DOHH2 (cell line): ENCODE data around the gene STXBP5L.

ENCODE experiments used
- H3F3A ChIP-seq: fragments of 200-600 bp; sonication (generic), shearing (Covaris generic); 2 replicates; pipeline ENCODE4 v1.6.0; 2016; ENCODE audit warnings: antibody characterized with exemption, mild to moderate bottlenecking; ENCODE audit not compliant: control insufficient read depth, insufficient read depth
- H3K27ac ChIP-seq: fragments of 200-600 bp; sonication (generic); 2 replicates; pipeline ENCODE4 v1.5.1; 2014; ENCODE audit warnings: low read depth, mild to moderate bottlenecking, low read length, moderate library complexity
- H3K27me3 ChIP-seq: fragments of 200-600 bp; sonication (generic); 2 replicates; pipeline ENCODE4 v1.6.1; 2014; ENCODE audit warnings: mild to moderate bottlenecking, low read length, mixed read lengths; ENCODE audit not compliant: control insufficient read depth
- H3K36me3 ChIP-seq: fragments of 200-600 bp; sonication (generic); 2 replicates; pipeline ENCODE4 v1.6.1; 2014; ENCODE audit warnings: mild to moderate bottlenecking, low read length, moderate library complexity, mixed read lengths; ENCODE audit not compliant: control insufficient read depth
- H3K4me1 ChIP-seq: fragments of 200-600 bp; sonication (generic); 2 replicates; pipeline ENCODE4 v1.6.1; 2014; ENCODE audit warnings: mild to moderate bottlenecking, low read length, mixed read lengths; ENCODE audit not compliant: control insufficient read depth
- H3K4me2 ChIP-seq: fragments of 200-600 bp; sonication (generic); 2 replicates; pipeline ENCODE4 v1.6.0; 2014; ENCODE audit warnings: mild to moderate bottlenecking, low read length, moderate library complexity
- H3K4me3 ChIP-seq: fragments of 200-600 bp; sonication (generic); 2 replicates; pipeline ENCODE4 v1.5.1; 2014; ENCODE audit warnings: mild to moderate bottlenecking, low read length, mixed read lengths
- H3K79me2 ChIP-seq: fragments of 200-600 bp; sonication (generic); 2 replicates; pipeline ENCODE4 v1.6.1; 2014; ENCODE audit warnings: mild to moderate bottlenecking, low read length, mixed read lengths; ENCODE audit not compliant: control insufficient read depth
- H3K9me2 ChIP-seq: fragments of 200-600 bp; sonication (generic); replicated peaks from 2 replicates; pipeline ENCODE4 v1.6.1; 2014; ENCODE audit warnings: mild to moderate bottlenecking, low read length, mixed read lengths; ENCODE audit not compliant: control insufficient read depth
- H3K9me3 ChIP-seq: fragments of 200-600 bp; sonication (generic); 2 replicates; pipeline ENCODE4 v1.6.1; 2014; ENCODE audit warnings: antibody characterized with exemption, low read length, mixed read lengths; ENCODE audit not compliant: control insufficient read depth, insufficient read depth
- H4K20me1 ChIP-seq: fragments of 200-600 bp; sonication (generic); 2 replicates; pipeline ENCODE4 v1.6.0; 2014; ENCODE audit warnings: low read depth, mild to moderate bottlenecking, antibody characterized with exemption, low read length, moderate library complexity; ENCODE audit not compliant: control insufficient read depth, insufficient read depth
- EZH2phosphoT487 ChIP-seq: fragments of 200-600 bp; sonication (generic); IDR thresholded peaks from 2 replicates; pipeline ENCODE4 v1.6.1; 2017; ENCODE audit warnings: borderline replicate concordance, mild to moderate bottlenecking, antibody characterized with exemption, low read length, moderate library complexity, mixed read lengths
- TF ChIP-seq, protein P1 (sequence below): fragments of 200-600 bp; sonication (generic); IDR thresholded peaks from one replicate; pipeline ENCODE4 v1.5.1; 2014; ENCODE audit warnings: antibody characterized with exemption, mild to moderate bottlenecking, low read depth, low read length; ENCODE audit not compliant: poor library complexity, severe bottlenecking

Gene STXBP5L

DNA sequence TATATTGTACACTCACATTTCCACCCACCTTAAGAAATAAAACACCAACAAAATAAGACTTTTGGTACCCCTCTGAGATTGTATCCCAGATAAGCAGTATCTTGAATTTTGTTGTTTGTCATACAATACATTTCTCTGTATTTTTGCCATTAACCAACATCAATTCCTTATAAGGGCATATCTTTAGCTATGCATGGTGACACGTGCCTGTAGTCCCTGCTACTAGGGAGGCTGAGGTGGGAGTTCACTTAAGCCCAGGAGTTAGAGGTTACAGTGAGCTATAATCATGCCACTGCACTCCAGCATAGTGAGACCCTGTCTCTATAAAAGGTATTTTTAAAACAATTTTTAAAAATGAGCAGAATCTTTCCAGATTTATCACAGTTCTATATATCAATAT is 32.5 kb upstream of the STXBP5L start:
- Histone ChIP-seq H3K27me3 (no peaks in the 10 kb centered on the region), H3K4me2 (no peak overlapping the region), H3K36me3 (no peaks in the 10 kb centered on the region), H3K9me3 (no peaks in the 10 kb centered on the region), H3K9me2 (no peaks in the 10 kb centered on the region), H3K79me2 (no peaks in the 10 kb centered on the region), H3K27ac (no peak overlapping the region), H3F3A (no peaks in the 10 kb centered on the region), H3K4me3 (no peak overlapping the region), H3K4me1 (no peaks in the 10 kb centered on the region), H4K20me1 (no peaks in the 10 kb centered on the region)
- TF ChIP-seq, protein P1, sequence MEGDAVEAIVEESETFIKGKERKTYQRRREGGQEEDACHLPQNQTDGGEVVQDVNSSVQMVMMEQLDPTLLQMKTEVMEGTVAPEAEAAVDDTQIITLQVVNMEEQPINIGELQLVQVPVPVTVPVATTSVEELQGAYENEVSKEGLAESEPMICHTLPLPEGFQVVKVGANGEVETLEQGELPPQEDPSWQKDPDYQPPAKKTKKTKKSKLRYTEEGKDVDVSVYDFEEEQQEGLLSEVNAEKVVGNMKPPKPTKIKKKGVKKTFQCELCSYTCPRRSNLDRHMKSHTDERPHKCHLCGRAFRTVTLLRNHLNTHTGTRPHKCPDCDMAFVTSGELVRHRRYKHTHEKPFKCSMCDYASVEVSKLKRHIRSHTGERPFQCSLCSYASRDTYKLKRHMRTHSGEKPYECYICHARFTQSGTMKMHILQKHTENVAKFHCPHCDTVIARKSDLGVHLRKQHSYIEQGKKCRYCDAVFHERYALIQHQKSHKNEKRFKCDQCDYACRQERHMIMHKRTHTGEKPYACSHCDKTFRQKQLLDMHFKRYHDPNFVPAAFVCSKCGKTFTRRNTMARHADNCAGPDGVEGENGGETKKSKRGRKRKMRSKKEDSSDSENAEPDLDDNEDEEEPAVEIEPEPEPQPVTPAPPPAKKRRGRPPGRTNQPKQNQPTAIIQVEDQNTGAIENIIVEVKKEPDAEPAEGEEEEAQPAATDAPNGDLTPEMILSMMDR: no peak
- TF ChIP-seq EZH2phosphoT487: no peak

DNA sequence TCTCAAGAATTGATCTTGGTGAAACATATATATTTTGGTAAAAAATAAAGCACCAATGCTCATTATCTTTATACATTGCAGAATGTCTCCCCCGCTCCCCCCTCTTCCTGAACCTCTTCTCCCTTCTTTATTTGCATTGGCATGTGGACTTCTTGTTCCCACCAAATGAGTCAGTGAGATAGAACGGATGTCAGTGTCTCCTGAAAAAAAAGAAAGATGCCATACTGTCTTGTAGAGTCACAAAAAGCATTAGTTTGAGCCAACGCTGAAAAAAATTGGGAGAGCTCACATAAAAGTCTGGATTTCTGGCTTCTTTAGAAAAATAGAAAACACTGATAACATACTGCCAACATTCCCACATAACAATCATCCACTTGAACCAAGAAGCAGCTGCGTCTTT is 32.0 kb upstream of the STXBP5L start:
- Histone ChIP-seq H3K4me3 (no peak overlapping the region), H3K79me2 (no peaks in the 10 kb centered on the region), H3F3A (no peaks in the 10 kb centered on the region), H3K9me3 (no peaks in the 10 kb centered on the region), H4K20me1 (no peaks in the 10 kb centered on the region), H3K4me1 (no peaks in the 10 kb centered on the region), H3K4me2 (no peak overlapping the region), H3K36me3 (no peaks in the 10 kb centered on the region), H3K27me3 (no peaks in the 10 kb centered on the region), H3K27ac (no peak overlapping the region), H3K9me2 (no peaks in the 10 kb centered on the region)
- no peak for TF ChIP-seq EZH2phosphoT487
- TF ChIP-seq, protein P1: no peak

DNA sequence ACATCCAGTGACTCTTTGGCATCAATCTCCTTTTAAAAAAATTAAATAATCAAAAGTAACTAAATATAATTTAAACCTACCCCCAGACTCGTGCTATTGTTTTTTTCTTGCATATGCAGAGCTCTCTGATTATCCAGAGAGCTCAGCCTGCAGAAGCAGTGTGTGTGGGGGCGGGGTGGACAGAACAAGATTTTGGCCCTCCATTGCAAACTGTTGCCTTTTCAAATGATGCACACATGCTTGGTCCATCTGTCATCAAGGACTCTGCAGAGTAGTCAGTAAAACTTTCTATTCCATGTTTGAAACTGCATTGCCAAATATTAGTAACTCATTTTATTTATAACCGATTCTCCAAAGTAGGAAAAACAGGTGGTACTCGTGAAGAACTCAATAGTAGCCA is 28.6 kb upstream of the STXBP5L start:
- Histone ChIP-seq H3K27me3 (no peaks in the 10 kb centered on the region), H3K36me3 (no peaks in the 10 kb centered on the region), H3F3A (no peaks in the 10 kb centered on the region), H3K9me3 (no peaks in the 10 kb centered on the region), H3K9me2 (no peaks in the 10 kb centered on the region), H3K27ac (no peak overlapping the region), H4K20me1 (no peaks in the 10 kb centered on the region), H3K4me1 (no peaks in the 10 kb centered on the region), H3K79me2 (no peaks in the 10 kb centered on the region), H3K4me2 (no peak overlapping the region), H3K4me3 (no peak overlapping the region)
- TF ChIP-seq, protein P1: no peak
- TF ChIP-seq EZH2phosphoT487: no peak

DNA sequence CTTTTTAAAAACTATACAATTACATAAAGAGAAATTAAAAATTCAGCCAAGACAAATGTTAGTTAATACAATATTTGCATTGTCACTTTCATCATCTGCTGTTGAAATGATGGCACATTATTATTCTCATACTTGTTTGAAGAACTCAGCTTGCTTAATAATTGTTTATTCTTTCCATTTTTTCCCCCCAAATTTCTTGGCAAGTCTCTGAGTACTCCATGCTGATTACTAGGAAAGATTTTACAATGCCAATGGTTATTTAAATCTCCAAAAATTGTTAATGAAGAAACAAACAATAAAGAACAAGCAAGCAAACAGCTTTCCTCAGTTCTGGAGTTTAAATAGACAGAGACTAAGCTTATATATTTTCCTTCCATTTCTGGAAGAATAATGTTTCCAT is 15.1 kb upstream of the STXBP5L start:
- peaks cover 3% of the 10 kb centered on the region; the same call in 1 of the 2 replicates for H3K27me3 ChIP-seq
- no peaks in the 10 kb centered on the region for H3K4me1 ChIP-seq
- TF ChIP-seq EZH2phosphoT487: no peak
- TF ChIP-seq, protein P1: no peak
- no peak overlapping the region for H3K4me2 ChIP-seq
- no peaks in the 10 kb centered on the region for H3K36me3 ChIP-seq
- H3F3A ChIP-seq: no peaks in the 10 kb centered on the region
- no peaks in the 10 kb centered on the region for H3K9me2 ChIP-seq
- no peak overlapping the region for H3K27ac ChIP-seq
- no peak overlapping the region for H3K4me3 ChIP-seq
- H3K79me2 ChIP-seq: no peaks in the 10 kb centered on the region
- no peaks in the 10 kb centered on the region for H3K9me3 ChIP-seq
- no peaks in the 10 kb centered on the region for H4K20me1 ChIP-seq
